HG03097 (cell line): ENCODE data around the gene RFX7.

ENCODE experiments used
- ATAC-seq: cut with Tn5 transposase; IDR thresholded peaks from one replicate; pipeline ENCODE4 v1.9.1; 2021; ENCODE audit not compliant: unreplicated experiment, low FRiP score

RFX7 gene

GRCh38 chr15:56150204-56150603, 93.5 kb downstream of the RFX7 start:
- ATAC-seq: no peak

GRCh38 chr15:56148064-56148463, 95.6 kb downstream of the RFX7 start:
- no peak for ATAC-seq

DNA sequence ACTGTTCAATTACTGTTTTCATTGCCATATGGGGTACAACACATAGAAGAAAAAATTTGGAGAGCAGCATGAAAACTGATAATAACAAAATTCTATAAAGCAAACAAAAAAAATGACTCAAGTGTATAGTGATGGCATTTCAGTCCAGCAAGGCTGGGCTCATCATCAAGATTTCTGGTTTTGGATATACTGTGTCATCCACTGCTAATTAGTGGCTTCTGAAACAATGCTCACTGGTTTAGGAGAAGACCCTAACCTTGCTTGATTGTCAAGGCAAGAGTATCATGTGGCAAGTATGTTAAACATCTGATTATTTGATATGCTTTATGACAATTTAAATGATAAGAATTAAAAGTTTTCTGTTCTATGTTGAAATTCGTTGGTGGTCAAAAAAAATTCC, 96.9 kb downstream of the RFX7 start:
- no peak for ATAC-seq

- ATAC-seq: no peak
Measured at GRCh38 chr15:56128081-56128480, 115.6 kb downstream of the RFX7 start.

- ATAC-seq: no peak
Measured at GRCh38 chr15:56126409-56126808, 117.3 kb downstream of the RFX7 start.

DNA sequence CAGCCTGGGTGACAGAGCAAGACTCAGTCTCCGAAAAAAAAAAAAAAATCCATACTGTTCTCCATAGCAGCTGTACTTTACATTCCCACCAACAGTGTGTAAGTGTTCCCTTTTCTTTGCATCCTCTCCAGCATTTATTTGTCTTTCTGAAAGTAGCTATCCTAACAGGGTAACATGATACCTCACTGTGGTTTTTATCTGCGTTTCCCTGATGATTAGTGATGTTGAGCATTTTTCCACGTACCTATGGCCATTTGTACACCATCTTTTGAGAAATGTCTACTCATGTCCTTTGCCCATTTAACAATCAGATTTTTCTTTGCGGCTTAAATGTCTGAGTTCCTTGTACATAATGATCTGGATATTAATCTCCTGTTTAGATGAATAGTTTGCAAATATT, 119.3 kb downstream of the RFX7 start:
- no peak for ATAC-seq

DNA sequence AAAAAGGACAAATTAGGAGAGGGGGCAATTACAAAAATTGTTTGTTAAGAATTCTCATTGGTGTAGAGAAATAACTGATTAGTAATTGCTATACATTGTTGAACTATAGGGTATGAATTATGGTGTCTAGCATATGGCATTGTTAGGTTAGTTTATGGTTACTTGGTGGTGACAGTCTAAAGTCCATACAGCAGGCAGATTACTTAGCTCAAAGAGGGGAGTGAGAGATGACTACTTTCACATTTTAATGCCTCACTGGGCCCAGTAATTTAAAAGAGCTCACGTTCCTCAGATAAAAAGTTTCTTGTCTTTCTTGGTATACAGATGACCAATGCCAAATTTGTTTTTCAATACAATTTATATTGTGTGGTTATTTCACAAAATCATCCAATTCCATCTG, 137.8 kb downstream of the RFX7 start:
- ATAC-seq: no peak

DNA sequence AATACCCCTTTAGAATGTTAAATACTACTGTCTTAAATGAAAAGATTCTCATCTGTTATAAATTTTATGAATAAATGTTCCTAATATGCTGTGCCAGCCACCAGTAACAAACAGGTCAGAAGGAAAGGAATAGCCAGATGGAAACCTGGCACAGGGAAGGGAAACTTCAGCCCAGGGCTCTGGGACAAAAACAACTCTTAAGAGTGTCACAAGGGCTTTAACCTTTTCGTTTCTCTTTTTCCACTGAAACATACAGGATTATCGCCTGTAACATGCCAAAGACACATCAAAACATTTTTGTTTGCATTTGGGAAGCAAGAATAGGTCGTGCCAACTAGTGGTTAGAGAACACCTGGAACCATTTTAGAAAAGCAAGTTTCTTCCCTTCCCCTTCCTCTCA, 141.2 kb downstream of the RFX7 start:
- ATAC-seq: no peak

DNA sequence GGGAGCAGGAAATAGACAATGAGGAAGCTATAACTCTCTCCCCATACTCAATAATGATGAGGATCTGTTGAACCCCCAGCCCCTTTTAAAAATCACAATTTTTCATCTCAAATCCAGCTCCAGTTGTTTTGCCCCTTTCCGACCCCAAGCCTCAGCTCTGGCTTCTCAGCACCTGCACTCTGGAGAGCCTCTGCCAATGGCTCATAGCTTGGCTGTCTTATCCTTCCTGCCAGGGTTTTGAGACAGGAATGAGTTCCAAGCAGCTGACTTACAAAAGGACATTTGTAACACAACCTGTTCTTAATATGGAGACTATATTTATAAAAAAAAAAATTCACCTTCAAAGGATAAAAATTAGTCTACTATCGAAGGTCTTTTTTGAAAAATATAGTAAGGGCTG, 144.4 kb downstream of the RFX7 start:
- ATAC-seq: no peak

- ATAC-seq: no peak
Measured at GRCh38 chr15:56098195-56098863, 145.3 kb downstream of the RFX7 start.

- no peak for ATAC-seq
Measured at GRCh38 chr15:56095406-56095805, 148.3 kb downstream of the RFX7 start.

DNA sequence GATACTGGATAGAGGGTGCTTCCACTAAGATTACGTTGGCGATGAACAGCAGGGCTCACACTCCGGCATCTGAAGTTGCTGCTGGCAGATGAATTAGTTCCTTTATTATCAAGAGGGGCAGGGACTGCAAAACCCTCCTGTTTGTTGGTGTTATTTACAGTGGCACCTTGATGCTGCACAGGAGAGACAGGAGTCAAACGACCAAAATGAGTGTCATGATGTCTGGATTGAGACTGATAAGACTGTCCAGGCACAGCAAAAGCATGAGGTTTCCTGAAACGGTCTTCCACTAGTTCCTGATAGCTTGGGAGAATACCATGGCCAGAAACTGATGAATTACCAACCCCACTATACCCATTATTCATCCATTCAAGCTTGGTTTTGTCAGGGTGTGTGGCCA, 149.5 kb downstream of the RFX7 start:
- no peak for ATAC-seq

- ATAC-seq: no peak
Measured at GRCh38 chr15:56088389-56088788, 155.3 kb downstream of the RFX7 start.

- no peak for ATAC-seq
Measured at GRCh38 chr15:56086566-56086965, 157.1 kb downstream of the RFX7 start.

DNA sequence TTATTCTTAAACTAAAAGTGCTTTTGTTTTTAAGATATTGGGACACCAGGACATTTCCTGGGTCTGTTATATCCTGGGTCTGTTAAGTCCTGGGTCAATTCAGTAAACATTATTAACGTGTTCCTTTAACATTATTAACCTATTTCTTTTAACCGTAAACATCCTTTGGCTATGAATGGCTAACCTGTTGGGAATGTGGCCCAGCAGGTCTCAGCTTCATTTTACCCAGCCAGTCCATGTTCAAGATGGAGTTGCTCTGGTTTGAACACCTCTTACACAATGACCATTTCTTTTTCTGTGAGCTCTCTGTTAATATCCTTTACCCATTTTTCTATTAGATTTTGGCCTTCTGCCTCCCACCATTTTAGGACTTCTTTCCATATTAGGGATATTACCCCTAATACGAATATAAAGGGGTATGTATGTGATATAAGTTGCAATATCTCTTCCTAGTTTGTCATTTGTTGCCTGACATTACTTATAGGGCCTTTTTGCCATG, 161.4 kb downstream of the RFX7 start:
- ATAC-seq: no peak

DNA sequence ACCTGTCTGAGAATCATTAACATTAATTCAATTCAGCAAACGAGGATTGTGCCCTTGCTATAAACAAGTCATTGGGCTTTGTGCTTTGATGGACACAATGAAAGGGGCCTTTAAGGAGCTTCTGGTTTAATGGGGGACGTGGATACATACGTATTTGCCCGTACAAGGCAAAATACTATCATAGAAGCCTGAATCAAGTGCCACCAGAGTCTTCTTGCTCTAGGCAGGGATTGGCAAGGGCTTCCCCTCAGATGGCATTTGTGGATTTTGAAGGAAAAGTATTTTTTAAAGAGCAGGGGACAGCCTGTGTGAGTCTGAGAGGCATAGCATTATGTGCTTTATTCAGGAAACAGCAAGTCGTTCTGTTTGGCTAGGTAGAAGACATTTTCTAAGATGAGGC, 166.6 kb downstream of the RFX7 start:
- ATAC-seq: no peak

DNA sequence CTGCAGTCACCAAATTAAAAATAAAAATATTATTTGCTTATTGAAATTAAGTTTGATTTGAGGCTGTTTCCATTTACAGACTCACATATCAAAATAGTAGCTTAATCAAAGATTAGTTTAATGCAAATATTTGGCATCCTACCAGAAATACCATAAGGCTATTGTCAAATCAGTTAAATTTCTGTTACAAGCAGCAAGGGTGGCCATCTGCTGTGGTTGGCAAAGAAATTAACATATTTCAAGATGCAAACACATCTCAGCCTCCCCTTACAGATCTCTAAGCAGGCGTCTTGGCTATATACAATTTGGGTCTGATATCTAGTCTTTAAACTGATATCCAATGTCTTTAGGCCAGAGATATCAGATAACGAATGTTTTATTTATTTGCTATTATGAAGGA, 167.0 kb downstream of the RFX7 start:
- ATAC-seq: no peak

GRCh38 chr15:56074481-56075265, 169.0 kb downstream of the RFX7 start:
- no peak for ATAC-seq

DNA sequence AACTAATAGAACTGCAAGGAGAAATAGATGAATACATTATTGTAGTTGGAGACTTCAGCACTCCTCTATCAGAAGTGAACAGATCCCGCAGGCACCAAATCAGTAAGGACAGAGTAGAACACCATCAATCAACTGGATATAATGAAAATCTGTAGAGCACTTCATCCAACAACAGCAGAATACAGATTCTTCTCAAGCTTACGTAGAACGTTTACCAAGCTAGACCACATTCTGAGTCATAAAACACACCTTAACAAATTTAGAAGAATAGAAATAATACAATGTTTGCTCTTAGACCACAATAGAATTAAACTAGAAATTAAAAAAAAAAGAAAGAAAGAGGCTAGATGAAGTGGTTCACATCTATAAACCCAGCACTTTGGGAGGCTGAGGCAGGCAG, 179.5 kb downstream of the RFX7 start:
- no peak for ATAC-seq

- no peak for ATAC-seq
Measured at GRCh38 chr15:56059716-56060115, 184.0 kb downstream of the RFX7 start.

GRCh38 chr15:56058986-56059385, 184.7 kb downstream of the RFX7 start:
- no peak for ATAC-seq

DNA sequence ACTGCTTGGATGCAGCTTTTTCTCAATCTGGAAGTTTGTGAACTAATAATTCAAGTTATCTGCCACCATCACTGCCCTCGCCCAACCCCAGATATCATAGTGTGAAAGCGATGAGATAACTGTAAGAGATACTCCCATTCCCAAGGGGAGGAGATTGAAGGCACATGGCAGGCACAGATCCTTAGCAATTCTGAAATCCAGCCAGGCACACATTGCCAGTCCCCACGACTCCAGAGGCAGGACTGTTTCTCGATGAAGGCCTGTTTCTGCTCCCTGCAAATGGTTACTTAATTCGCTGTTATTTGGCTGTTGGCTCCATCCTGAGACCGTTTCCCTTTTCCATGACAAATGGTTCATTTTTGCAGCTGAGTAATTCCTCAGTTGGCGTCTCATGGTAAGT, 187.1 kb downstream of the RFX7 start:
- ATAC-seq: no peak
